PC-9 (cell line): ENCODE results near the gene MMP25.

Experiments
- CTCF ChIP-seq: fragments of 200-600 bp; sonication (generic); conservative IDR thresholded peaks from 2 replicates; pipeline ENCODE4 v1.6.1; 2017; ENCODE audit warnings: mixed run types, antibody characterized with exemption, mild to moderate bottlenecking, moderate library complexity
- EZH2 ChIP-seq: fragments of 200-600 bp; sonication (generic); IDR thresholded peaks from 2 replicates; pipeline ENCODE4 v1.8.0; 2017; ENCODE audit warnings: antibody characterized with exemption, low read depth

- TF ChIP-seq CTCF, result no peak
- no peak for TF ChIP-seq EZH2
These were observed 30.4 kb upstream of the MMP25 start for GRCh38 chr16:3015865-3016521.
